IPS-15b (cell line): Measurements from ENCODE around the gene COL12A1.

Experiments used
- H3K27me3 ChIP-seq: one replicate; pipeline ENCODE4 v1.6.1; 2013; ENCODE audit warnings: low read length; ENCODE audit not compliant: control insufficient read depth, insufficient read depth
- H3K36me3 ChIP-seq: one replicate; pipeline ENCODE4 v1.6.1; 2013; ENCODE audit warnings: low read length; ENCODE audit not compliant: control insufficient read depth, insufficient read depth
- H3K4me1 ChIP-seq: one replicate; pipeline ENCODE4 v1.6.1; 2013; ENCODE audit warnings: mild to moderate bottlenecking, low read length; ENCODE audit not compliant: control insufficient read depth, insufficient read depth
- H3K4me3 ChIP-seq: one replicate; pipeline ENCODE4 v1.5.1; 2013; ENCODE audit warnings: low read depth, low read length
- H3K9ac ChIP-seq: one replicate; pipeline ENCODE4 v1.6.1; 2013; ENCODE audit warnings: low read depth, mild to moderate bottlenecking, low read length
- H3K9me3 ChIP-seq: one replicate; pipeline ENCODE4 v1.6.1; 2013; ENCODE audit warnings: mild to moderate bottlenecking, low read length; ENCODE audit not compliant: control insufficient read depth, insufficient read depth

The COL12A1 gene

GRCh38 chr6:75211920-75212590, 6.2 kb upstream of the COL12A1 start:
- H3K27me3 ChIP-seq = peaks cover 29% of the 10 kb centered on the region

DNA sequence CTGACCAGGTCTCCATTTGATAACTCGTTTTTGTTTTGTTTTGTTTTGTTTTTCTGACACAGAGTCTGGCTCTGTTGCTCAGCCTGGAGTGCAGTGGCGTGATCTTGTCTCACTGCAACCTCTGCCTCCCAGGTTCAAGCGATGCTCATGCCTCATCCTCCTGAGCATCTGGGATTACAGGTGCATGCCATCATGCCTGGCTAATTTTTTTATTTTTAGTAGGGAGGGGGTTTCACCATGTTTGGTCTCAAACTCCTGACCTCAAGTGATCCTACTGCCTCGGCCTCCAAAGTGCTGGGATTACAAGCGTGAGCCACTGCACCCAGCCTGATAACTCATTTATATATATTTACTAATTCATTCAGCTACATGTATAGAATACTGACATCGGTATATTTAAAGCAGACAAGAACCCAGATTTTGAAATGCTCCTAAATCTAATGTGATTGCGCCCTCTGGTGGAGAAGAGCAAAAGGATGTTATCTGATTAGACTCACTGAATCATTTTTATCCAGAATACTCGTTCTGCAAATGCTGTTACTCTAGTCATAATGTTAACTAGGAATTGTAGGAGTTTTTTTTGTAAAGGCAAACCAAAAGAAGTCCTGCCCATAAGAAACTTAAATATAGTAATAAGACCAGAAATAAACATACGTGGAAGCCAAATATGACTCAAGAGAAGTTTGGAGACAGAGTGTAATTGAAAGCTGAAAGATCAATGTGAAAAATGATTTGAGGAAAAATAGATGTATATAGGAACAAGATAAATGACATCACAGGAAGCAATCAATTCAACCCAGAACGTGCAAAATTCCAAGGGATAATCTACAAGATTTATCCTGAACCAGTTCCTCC, 5.3 kb upstream of the COL12A1 start:
- H3K9me3 ChIP-seq = no peaks in the 10 kb centered on the region
- peaks cover 38% of the 10 kb centered on the region for H3K27me3 ChIP-seq
- no peak overlapping the region for H3K9ac ChIP-seq
- no peak overlapping the region for H3K4me3 ChIP-seq
- peaks cover 15% of the 10 kb centered on the region for H3K4me1 ChIP-seq
- no peaks in the 10 kb centered on the region for H3K36me3 ChIP-seq

More at GRCh38 chr6:75211920-75212590, 6.2 kb upstream of the COL12A1 start:
- Histone ChIP-seq H3K9ac (no peak overlapping the region), H3K9me3 (no peaks in the 10 kb centered on the region), H3K4me1 (peaks cover 12% of the 10 kb centered on the region), H3K4me3 (no peak overlapping the region), H3K36me3 (no peaks in the 10 kb centered on the region)

DNA sequence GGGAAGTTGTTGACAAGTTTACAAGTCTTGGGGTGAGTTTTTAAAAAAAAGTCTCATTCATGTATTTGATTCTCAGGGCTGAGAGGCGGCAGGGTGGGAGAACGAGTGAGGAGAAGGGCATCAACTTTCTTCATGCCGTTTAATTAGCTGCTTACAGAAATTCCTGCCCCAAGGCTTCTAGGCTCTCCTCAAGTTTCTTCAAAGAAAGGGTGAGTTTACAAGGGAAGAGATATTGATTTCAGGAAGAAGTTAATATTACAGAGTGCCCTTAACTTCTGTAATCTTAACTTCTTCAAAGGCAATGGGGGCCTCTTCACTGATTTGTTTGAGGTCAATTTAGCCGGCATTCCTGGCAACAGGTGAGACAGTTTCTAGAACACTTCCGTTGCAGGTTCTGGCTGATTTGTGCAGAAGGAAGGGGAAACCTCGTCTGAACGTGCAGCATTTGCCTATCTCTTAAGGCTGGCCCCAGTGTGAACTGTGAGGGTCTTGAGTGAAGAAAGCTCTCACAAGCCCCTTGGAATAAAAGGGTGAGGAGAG, 3.4 kb upstream of the COL12A1 start:
- H3K9ac ChIP-seq = no peak overlapping the region
- peaks cover 57% of the 10 kb centered on the region for H3K27me3 ChIP-seq
- H3K4me3 ChIP-seq = no peak overlapping the region
- H3K36me3 ChIP-seq = no peaks in the 10 kb centered on the region
- H3K9me3 ChIP-seq = no peaks in the 10 kb centered on the region
- peaks cover 15% of the 10 kb centered on the region for H3K4me1 ChIP-seq

- Histone ChIP-seq H3K27me3 (peaks cover 64% of the 10 kb centered on the region), H3K4me3 (peak overlapping the region; percentile 53), H3K36me3 (no peaks in the 10 kb centered on the region), H3K4me1 (peaks cover 19% of the 10 kb centered on the region), H3K9ac (no peak overlapping the region), H3K9me3 (no peaks in the 10 kb centered on the region)
Measured at GRCh38 chr6:75208298-75209183, 2.7 kb upstream of the COL12A1 start.

- Histone ChIP-seq H3K4me1 (peaks cover 14% of the 10 kb centered on the region), H3K27me3 (peaks cover 82% of the 10 kb centered on the region), H3K9me3 (no peaks in the 10 kb centered on the region), H3K36me3 (no peaks in the 10 kb centered on the region), H3K4me3 (peak overlapping the region; percentile 53), H3K9ac (no peak overlapping the region)
Measured at GRCh38 chr6:75206576-75207342, 906 bp upstream of the COL12A1 start.

DNA sequence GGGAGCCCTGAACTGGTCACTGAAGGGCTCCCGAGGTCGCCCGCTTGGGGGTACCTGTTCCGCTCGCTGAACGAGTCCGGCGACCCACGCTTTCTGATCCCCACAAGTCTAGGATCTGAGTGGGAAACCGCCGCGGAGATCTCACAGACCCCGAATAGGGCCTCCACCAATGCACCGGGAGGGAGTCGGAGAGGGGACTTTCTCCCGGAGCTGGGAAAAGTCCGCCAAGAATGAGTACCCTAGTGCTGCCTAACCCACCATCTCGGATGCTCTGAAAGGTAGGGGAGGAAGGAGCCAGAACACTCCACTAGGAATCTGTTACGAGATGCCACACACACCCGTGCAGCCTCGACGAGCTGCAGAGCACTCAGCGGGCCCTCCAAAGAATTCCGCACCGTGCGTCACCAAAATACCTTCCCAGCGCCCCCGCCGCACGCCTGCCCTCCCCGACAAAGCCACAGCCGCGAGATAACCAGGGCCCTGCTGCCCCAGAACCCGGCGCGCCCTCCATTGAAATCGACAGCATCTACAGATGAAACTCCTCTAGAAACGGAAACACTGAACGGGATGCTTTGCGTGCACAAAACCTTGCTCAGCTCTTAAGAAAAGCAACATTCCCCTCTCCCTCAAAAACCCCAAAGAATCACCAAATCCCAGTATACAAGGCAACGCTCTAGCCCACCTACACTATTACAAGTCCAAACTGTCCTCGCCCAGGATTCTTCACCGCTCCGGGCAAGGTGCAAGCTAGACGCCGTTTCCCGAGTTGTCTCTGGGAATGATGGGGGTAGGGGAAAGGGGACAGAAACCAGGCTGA, 686 bp downstream of the COL12A1 start:
- no peaks in the 10 kb centered on the region for H3K36me3 ChIP-seq
- H3K27me3 ChIP-seq = peaks cover 94% of the 10 kb centered on the region
- peak overlapping the region; percentile 53 for H3K4me3 ChIP-seq
- H3K9ac ChIP-seq = peak overlapping the region; percentile 8
- no peaks in the 10 kb centered on the region for H3K9me3 ChIP-seq
- H3K4me1 ChIP-seq = peaks cover 14% of the 10 kb centered on the region

- Histone ChIP-seq H3K4me3 (peak overlapping the region; percentile 53), H3K9me3 (no peaks in the 10 kb centered on the region), H3K27me3 (peaks cover 90% of the 10 kb centered on the region), H3K9ac (peak overlapping the region; percentile 8), H3K4me1 (peaks cover 14% of the 10 kb centered on the region), H3K36me3 (no peaks in the 10 kb centered on the region)
Measured at GRCh38 chr6:75204217-75204958, 1.5 kb downstream of the COL12A1 start.

DNA sequence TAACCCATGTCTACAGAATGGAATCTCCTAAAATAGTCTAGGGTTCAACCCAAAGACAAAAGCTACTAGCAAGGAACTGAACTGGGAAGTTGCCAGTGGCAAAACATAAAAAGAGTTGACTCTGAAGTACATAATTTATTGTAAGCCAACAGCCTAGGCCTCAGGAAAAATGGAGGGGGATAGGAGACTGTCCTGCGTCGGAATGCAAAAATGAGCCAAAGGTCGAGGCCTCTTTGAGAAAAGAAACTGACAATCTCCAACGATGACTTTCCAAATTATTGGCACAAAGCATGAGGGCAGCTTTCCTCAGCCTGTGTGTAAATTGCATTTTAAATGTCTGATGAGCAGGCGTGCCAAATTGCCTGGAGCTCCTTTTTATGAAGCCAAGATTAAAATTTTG, 2.1 kb downstream of the COL12A1 start:
- no peaks in the 10 kb centered on the region for H3K36me3 ChIP-seq
- peak overlapping the region; percentile 22 for H3K4me3 ChIP-seq
- no peaks in the 10 kb centered on the region for H3K9me3 ChIP-seq
- H3K27me3 ChIP-seq = peaks cover 85% of the 10 kb centered on the region
- peaks cover 13% of the 10 kb centered on the region for H3K4me1 ChIP-seq
- no peak overlapping the region for H3K9ac ChIP-seq

DNA sequence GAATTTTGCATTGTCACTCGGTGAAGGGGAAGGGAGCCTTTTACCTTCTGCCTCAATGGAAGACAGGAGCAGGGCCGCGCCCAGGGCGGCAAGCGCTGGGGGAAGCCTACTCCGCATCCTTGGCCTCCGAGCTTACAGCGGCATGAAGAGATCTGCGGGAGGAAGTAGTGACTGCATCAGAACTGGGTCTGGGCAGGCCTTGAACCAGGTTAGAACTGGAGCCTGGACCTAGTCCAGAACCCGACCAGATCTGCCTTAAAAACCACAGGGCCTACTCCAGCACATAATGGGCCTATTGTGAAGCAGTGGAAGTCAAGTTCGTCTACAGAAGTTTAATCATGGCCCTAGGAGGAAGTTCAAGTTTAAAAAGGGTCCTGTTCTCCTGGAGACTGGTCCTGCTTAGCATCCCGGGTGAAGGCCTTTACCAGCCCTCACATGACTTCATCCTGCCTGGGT, 3.1 kb downstream of the COL12A1 start:
- H3K4me1 ChIP-seq = peaks cover 7% of the 10 kb centered on the region
- no peaks in the 10 kb centered on the region for H3K9me3 ChIP-seq
- H3K27me3 ChIP-seq = peaks cover 74% of the 10 kb centered on the region
- no peak overlapping the region for H3K9ac ChIP-seq
- H3K36me3 ChIP-seq = no peaks in the 10 kb centered on the region
- peak overlapping the region; percentile 64 for H3K4me3 ChIP-seq
